NCI-H1436 (cell line): ENCODE results near the gene NHEJ1.

ENCODE experiments used
- DNase-seq: peaks from one replicate; lab custom pipeline; 2025; lab: John Stamatoyannopoulos, UW

NHEJ1 gene

GRCh38 chr2:219028996-219029828 is 131.4 kb downstream of the NHEJ1 start:
- DNase-seq, result no peak

GRCh38 chr2:219028141-219028540 is 132.5 kb downstream of the NHEJ1 start:
- no peak for DNase-seq

GRCh38 chr2:219027511-219028055 is 133.0 kb downstream of the NHEJ1 start:
- no peak for DNase-seq

GRCh38 chr2:219026946-219027345 is 133.7 kb downstream of the NHEJ1 start:
- no peak for DNase-seq

- DNase-seq, result no peak
Measured at GRCh38 chr2:219025637-219026585, 134.7 kb downstream of the NHEJ1 start.
